Measurements from ENCODE around the gene FOXK2. TPM values are rescaled to one million over a fixed set of nuclear protein-coding genes. Genes with fewer than 3 reads are reported as not detected.

FOXK2 gene
- total RNA-seq, 2 experiments from 2014 or later, result 32.5 to 33.7 TPM

- ATAC-seq (ENCODE audit: poor library complexity) (no peak), DNase-seq (no peak)
- H3K36me3 ChIP-seq (ENCODE audit: insufficient read depth, low read length), result peaks cover 51% of the 10 kb centered on the region
- POLR2A ChIA-PET, result no interaction called here
- Mint-ChIP-seq H3K36me3 (ENCODE audit: low read depth) (peaks cover 43% of the 10 kb centered on the region), H3K9me3 (no peaks in the 10 kb centered on the region), H3K27ac (no peak overlapping the region), H3K4me1 (ENCODE audit: low read depth) (peaks cover 17% of the 10 kb centered on the region), H3K4me3 (no peak overlapping the region), H3K27me3 (no peaks in the 10 kb centered on the region)
- no peak for TF ChIP-seq CTCF (IDR thresholded peaks at IDR 0.05)
- H3K27me3 ChIP-seq (ENCODE audit: control insufficient read depth in 1 of 2, insufficient read depth in 2 of 2, low read length in 2 of 2), result no peaks in the 10 kb centered on the region
- H3K4me1 ChIP-seq (ENCODE audit: insufficient read depth, low read length), result peaks cover 23% of the 10 kb centered on the region
- no peak overlapping the region for H3K27ac ChIP-seq (ENCODE audit: low read depth in 1 of 2, low read length in 2 of 2)
- intact Hi-C loops (cut with DNase I, micrococcal nuclease), result no loop called here
- no peaks in the 10 kb centered on the region for H3K9me3 ChIP-seq (ENCODE audit: control insufficient read depth in 1 of 2, insufficient read depth in 1 of 2, low read length in 2 of 2)
- H3K4me3 ChIP-seq (ENCODE audit: low read length), result no peak overlapping the region
- CTCF ChIA-PET, result no interaction called here
These were observed 79.0 kb downstream of the FOXK2 start for GRCh38 chr17:82598256-82599119.

- intact Hi-C loops (cut with DNase I, micrococcal nuclease), result no loop called here
- ATAC-seq (ENCODE audit: poor library complexity) (no peak), DNase-seq (no peak)
- H3K4me3 ChIP-seq (ENCODE audit: low read length), result no peak overlapping the region
- CTCF ChIA-PET, result no interaction called here
- H3K4me1 ChIP-seq (ENCODE audit: insufficient read depth, low read length), result peaks cover 15% of the 10 kb centered on the region
- H3K36me3 ChIP-seq (ENCODE audit: insufficient read depth, low read length), result peaks cover 58% of the 10 kb centered on the region
- POLR2A ChIA-PET, result no interaction called here
- no peaks in the 10 kb centered on the region for H3K9me3 ChIP-seq (ENCODE audit: control insufficient read depth in 1 of 2, insufficient read depth in 1 of 2, low read length in 2 of 2)
- TF ChIP-seq CTCF (IDR thresholded peaks at IDR 0.05), result no peak
- peaks cover 10% of the 10 kb centered on the region for H3K4me1 Mint-ChIP-seq (ENCODE audit: low read depth)
- no peaks in the 10 kb centered on the region for H3K9me3 Mint-ChIP-seq
- no peak overlapping the region for H3K27ac Mint-ChIP-seq
- H3K4me3 Mint-ChIP-seq, result no peak overlapping the region
- H3K36me3 Mint-ChIP-seq (ENCODE audit: low read depth), result peaks cover 58% of the 10 kb centered on the region
- H3K27ac ChIP-seq (ENCODE audit: low read depth in 1 of 2, low read length in 2 of 2), result no peak overlapping the region
- H3K27me3 ChIP-seq (ENCODE audit: control insufficient read depth in 1 of 2, insufficient read depth in 2 of 2, low read length in 2 of 2), result no peaks in the 10 kb centered on the region
- no peaks in the 10 kb centered on the region for H3K27me3 Mint-ChIP-seq
These were observed 80.4 kb downstream of the FOXK2 start for GRCh38 chr17:82599674-82600661.

GRCh38 chr17:82600731-82601446 is 81.4 kb downstream of the FOXK2 start:
- CTCF ChIA-PET, result no interaction called here
- ATAC-seq (ENCODE audit: poor library complexity) (no peak), DNase-seq (no peak)
- H3K36me3 Mint-ChIP-seq (ENCODE audit: low read depth), result peaks cover 67% of the 10 kb centered on the region
- no peaks in the 10 kb centered on the region for H3K27me3 Mint-ChIP-seq
- TF ChIP-seq CTCF (IDR thresholded peaks at IDR 0.05), result no peak
- H3K4me3 ChIP-seq (ENCODE audit: low read length), result no peak overlapping the region
- no peaks in the 10 kb centered on the region for H3K9me3 ChIP-seq (ENCODE audit: control insufficient read depth in 1 of 2, insufficient read depth in 1 of 2, low read length in 2 of 2)
- intact Hi-C loops (cut with DNase I, micrococcal nuclease), result no loop called here
- no peak overlapping the region for H3K27ac ChIP-seq (ENCODE audit: low read depth in 1 of 2, low read length in 2 of 2)
- peaks cover 66% of the 10 kb centered on the region for H3K36me3 ChIP-seq (ENCODE audit: insufficient read depth, low read length)
- no peaks in the 10 kb centered on the region for H3K27me3 ChIP-seq (ENCODE audit: control insufficient read depth in 1 of 2, insufficient read depth in 2 of 2, low read length in 2 of 2)
- no peak overlapping the region for H3K27ac Mint-ChIP-seq
- POLR2A ChIA-PET, result no interaction called here
- no peak overlapping the region for H3K4me3 Mint-ChIP-seq
- H3K9me3 Mint-ChIP-seq, result no peaks in the 10 kb centered on the region
- peaks cover 7% of the 10 kb centered on the region for H3K4me1 ChIP-seq (ENCODE audit: insufficient read depth, low read length)
- H3K4me1 Mint-ChIP-seq (ENCODE audit: low read depth), result peaks cover 7% of the 10 kb centered on the region

Measured in CD4-positive, alpha-beta T cell (primary cell).